Adrenal gland (tissue), 5 donors: ENCODE measurements around the gene FOXA1.

Source experiments
- POLR2A ChIP-seq, 2 donors: fragments of 450-650 bp; IDR thresholded peaks; one replicate each; pipeline ENCODE4 v1.6.1; 2017; ENCODE audit warnings: antibody characterized with exemption in 2 of 2, mild to moderate bottlenecking in 2 of 2, moderate library complexity in 1 of 2
- TF ChIP-seq, protein P1 (sequence below), 6 experiments: fragments of 450-650 bp in 4 of 6; fragments of 200-600 bp in 2 of 6; sonication (generic) in 1 of 6; IDR thresholded peaks; 1 replicate in 5 of 6; 2 replicates in 1 of 6; pipeline versions ENCODE4 v1.5.1 to v1.8.0; 2016 to 2021; ENCODE audit warnings: antibody characterized with exemption in 6 of 6, mild to moderate bottlenecking in 2 of 6, moderate library complexity in 1 of 6
- donor health status: DM: no; HTN: no; CAD: no.

DNA sequence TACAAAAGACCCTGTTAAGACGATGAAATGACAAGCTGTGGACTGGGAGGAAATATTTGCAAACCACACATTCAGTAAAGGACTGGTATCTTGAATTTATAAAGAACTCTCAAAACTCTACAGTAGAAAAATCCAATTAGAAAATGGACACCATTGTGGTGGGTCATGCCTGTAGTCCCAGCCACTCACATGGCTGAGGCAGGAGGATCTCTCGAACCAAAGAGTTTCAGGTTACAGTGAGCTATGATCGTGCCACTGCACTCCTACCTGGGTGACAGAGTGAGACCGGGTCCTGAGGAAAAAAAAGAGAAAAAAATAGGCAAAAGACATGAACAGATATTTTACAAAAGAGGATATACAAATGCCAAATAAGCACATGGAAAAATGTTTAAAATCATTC is 42.3 kb upstream of the FOXA1 start:
- TF ChIP-seq, protein P1, sequence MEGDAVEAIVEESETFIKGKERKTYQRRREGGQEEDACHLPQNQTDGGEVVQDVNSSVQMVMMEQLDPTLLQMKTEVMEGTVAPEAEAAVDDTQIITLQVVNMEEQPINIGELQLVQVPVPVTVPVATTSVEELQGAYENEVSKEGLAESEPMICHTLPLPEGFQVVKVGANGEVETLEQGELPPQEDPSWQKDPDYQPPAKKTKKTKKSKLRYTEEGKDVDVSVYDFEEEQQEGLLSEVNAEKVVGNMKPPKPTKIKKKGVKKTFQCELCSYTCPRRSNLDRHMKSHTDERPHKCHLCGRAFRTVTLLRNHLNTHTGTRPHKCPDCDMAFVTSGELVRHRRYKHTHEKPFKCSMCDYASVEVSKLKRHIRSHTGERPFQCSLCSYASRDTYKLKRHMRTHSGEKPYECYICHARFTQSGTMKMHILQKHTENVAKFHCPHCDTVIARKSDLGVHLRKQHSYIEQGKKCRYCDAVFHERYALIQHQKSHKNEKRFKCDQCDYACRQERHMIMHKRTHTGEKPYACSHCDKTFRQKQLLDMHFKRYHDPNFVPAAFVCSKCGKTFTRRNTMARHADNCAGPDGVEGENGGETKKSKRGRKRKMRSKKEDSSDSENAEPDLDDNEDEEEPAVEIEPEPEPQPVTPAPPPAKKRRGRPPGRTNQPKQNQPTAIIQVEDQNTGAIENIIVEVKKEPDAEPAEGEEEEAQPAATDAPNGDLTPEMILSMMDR (IDR thresholded peaks at IDR 0.05): no peak
- TF ChIP-seq POLR2A (IDR thresholded peaks at IDR 0.05): no peak
